ENCODE measurements around the gene BRSK2.

DNA sequence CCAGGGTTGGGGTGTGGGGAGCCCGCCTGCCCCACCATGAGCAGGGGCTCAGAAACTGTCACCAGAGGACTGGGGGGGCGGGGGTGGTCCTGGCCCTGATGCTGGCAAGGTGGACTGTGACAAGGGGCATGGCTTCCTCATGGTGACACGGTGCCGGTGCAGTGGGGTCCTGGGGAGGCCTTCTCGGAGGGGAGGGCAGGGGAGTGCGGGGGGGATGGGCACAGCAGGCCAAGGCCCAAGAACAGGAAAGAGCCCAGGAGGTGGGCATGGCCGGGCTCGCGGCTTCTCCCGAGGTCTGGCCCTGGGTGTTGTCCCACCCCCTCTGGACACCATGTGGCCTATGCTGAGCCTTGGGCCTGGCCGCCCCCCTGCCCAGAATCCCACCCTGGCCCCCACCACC is 49.6 kb downstream of the BRSK2 start:
- TF ChIP-seq, protein P1, sequence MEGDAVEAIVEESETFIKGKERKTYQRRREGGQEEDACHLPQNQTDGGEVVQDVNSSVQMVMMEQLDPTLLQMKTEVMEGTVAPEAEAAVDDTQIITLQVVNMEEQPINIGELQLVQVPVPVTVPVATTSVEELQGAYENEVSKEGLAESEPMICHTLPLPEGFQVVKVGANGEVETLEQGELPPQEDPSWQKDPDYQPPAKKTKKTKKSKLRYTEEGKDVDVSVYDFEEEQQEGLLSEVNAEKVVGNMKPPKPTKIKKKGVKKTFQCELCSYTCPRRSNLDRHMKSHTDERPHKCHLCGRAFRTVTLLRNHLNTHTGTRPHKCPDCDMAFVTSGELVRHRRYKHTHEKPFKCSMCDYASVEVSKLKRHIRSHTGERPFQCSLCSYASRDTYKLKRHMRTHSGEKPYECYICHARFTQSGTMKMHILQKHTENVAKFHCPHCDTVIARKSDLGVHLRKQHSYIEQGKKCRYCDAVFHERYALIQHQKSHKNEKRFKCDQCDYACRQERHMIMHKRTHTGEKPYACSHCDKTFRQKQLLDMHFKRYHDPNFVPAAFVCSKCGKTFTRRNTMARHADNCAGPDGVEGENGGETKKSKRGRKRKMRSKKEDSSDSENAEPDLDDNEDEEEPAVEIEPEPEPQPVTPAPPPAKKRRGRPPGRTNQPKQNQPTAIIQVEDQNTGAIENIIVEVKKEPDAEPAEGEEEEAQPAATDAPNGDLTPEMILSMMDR (IDR thresholded peaks at IDR 0.05; ENCODE audit: insufficient read depth, low read depth, low read length) = no peak
- TF ChIP-seq EZH2 (IDR thresholded peaks at IDR 0.05; ENCODE audit: insufficient read depth, low read length) = no peak
